ENCODE measurements around the gene SLC35F3.
"Not testable (repeated sequence)": the region's sequence is repeated elsewhere in the genome, so short reads cannot be mapped to it uniquely, and the experiment has no call there.

The SLC35F3 gene

GRCh38 chr1:234231061-234231892 lies 326.8 kb downstream of the SLC35F3 start:
- DNase-seq = no peak

- no peak for DNase-seq
Measured at GRCh38 chr1:234231893-234232276, 327.4 kb downstream of the SLC35F3 start.

GRCh38 chr1:234234199-234234598 lies 329.7 kb downstream of the SLC35F3 start:
- no peak for DNase-seq

- DNase-seq = no peak
Measured at GRCh38 chr1:234235434-234235881, 331.0 kb downstream of the SLC35F3 start.

GRCh38 chr1:234237393-234237792 lies 332.9 kb downstream of the SLC35F3 start:
- DNase-seq = no peak

- no peak for DNase-seq
Measured at GRCh38 chr1:234238060-234238459, 333.6 kb downstream of the SLC35F3 start.

- DNase-seq = no peak
Measured at GRCh38 chr1:234239515-234239914, 335.0 kb downstream of the SLC35F3 start.

GRCh38 chr1:234239936-234240335 lies 335.5 kb downstream of the SLC35F3 start:
- no peak for DNase-seq

- no peak for DNase-seq
Measured at GRCh38 chr1:234240680-234241079, 336.2 kb downstream of the SLC35F3 start.

- no peak for DNase-seq
Measured at GRCh38 chr1:234241941-234242490, 337.5 kb downstream of the SLC35F3 start.

- no peak for DNase-seq
Measured at GRCh38 chr1:234243521-234244260, 339.2 kb downstream of the SLC35F3 start.

GRCh38 chr1:234244482-234244881 lies 340.0 kb downstream of the SLC35F3 start:
- DNase-seq = no peak

GRCh38 chr1:234246638-234247116 lies 342.2 kb downstream of the SLC35F3 start:
- no peak for DNase-seq

GRCh38 chr1:234247746-234248145 lies 343.3 kb downstream of the SLC35F3 start:
- not testable (repeated sequence) for DNase-seq

GRCh38 chr1:234250747-234251146 lies 346.3 kb downstream of the SLC35F3 start:
- no peak for DNase-seq

GRCh38 chr1:234253732-234254131 lies 349.3 kb downstream of the SLC35F3 start:
- DNase-seq = no peak

- DNase-seq = no peak
Measured at GRCh38 chr1:234256359-234256758, 351.9 kb downstream of the SLC35F3 start.

- DNase-seq = no peak
Measured at GRCh38 chr1:234258071-234258470, 353.6 kb downstream of the SLC35F3 start.

GRCh38 chr1:234260578-234260977 lies 356.1 kb downstream of the SLC35F3 start:
- no peak for DNase-seq

GRCh38 chr1:234261545-234261944 lies 357.1 kb downstream of the SLC35F3 start:
- DNase-seq = no peak

GRCh38 chr1:234262007-234262753 lies 357.7 kb downstream of the SLC35F3 start:
- DNase-seq = no peak

GRCh38 chr1:234262754-234263105 lies 358.3 kb downstream of the SLC35F3 start:
- DNase-seq = no peak

- DNase-seq = no peak
Measured at GRCh38 chr1:234264832-234265231, 360.4 kb downstream of the SLC35F3 start.
